ENCODE results near the gene ARSA. TPM values are rescaled to one million over a fixed set of nuclear protein-coding genes. Genes with fewer than 3 reads are reported as not detected.

The ARSA gene
- total RNA-seq, 4 donors from 2014 or later: 37.0 to 51.3 (median 42.2) TPM

DNA sequence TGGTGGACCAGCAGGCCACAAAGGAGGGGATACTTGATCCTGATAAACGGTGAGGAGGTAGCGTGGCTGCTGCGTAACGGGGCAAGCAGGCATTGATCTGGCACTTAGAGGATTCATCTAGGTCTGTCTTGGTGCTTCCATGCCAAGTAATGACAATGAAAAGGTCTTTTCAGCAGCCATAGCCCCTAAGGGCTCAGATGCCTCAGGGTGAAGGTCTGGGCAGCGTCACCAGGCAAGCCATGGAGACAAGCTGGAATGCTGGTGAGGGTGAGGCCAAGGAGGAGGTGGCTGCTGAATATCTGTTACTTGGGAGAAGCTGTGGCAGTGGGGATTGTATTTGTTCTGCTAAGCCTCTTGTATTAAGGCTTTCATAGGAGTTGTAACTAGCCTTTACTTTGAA is 40.5 kb downstream of the ARSA start:
- TF ChIP-seq, protein P1, sequence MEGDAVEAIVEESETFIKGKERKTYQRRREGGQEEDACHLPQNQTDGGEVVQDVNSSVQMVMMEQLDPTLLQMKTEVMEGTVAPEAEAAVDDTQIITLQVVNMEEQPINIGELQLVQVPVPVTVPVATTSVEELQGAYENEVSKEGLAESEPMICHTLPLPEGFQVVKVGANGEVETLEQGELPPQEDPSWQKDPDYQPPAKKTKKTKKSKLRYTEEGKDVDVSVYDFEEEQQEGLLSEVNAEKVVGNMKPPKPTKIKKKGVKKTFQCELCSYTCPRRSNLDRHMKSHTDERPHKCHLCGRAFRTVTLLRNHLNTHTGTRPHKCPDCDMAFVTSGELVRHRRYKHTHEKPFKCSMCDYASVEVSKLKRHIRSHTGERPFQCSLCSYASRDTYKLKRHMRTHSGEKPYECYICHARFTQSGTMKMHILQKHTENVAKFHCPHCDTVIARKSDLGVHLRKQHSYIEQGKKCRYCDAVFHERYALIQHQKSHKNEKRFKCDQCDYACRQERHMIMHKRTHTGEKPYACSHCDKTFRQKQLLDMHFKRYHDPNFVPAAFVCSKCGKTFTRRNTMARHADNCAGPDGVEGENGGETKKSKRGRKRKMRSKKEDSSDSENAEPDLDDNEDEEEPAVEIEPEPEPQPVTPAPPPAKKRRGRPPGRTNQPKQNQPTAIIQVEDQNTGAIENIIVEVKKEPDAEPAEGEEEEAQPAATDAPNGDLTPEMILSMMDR (IDR thresholded peaks at IDR 0.05): no peak
- TF ChIP-seq EP300 (IDR thresholded peaks at IDR 0.05): no peak
- no peak for TF ChIP-seq POLR2AphosphoS5 (IDR thresholded peaks at IDR 0.05)
- TF ChIP-seq POLR2A (IDR thresholded peaks at IDR 0.05): no peak
- 96% methylated on average over 5 of the region's 5 CpGs for WGBS
- Histone ChIP-seq H3K4me1 (peaks cover 8% of the 10 kb centered on the region), H3K27ac (no peak overlapping the region), H3K36me3 (no peaks in the 10 kb centered on the region), H3K27me3 (no peaks in the 10 kb centered on the region), H3K9me3 (no peaks in the 10 kb centered on the region), H3K4me3 (no peak overlapping the region)
- no peak for DNase-seq (ENCODE audit: low spot score in 2 of 2)

DNA sequence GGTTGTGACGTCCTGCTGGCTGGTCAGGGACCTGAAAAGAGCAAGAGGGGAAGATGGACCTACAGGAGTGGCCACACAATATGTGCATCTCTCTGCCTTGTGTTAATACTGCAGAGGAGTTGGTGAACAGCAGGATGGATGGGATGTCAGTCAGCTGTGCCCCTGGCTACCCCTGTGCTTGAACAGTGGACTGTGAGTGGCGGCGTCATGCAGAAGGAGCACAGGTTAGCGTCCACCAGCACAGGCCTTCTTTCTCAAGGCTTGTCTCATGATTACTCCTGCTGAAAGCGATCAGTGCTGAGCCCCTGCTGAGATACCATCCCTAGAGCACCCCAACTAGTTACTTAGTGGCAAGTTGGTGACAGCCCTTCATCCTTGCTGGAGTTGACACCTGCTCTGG is 41.5 kb downstream of the ARSA start:
- Histone ChIP-seq H3K27ac (no peak overlapping the region), H3K27me3 (no peaks in the 10 kb centered on the region), H3K9me3 (no peaks in the 10 kb centered on the region), H3K4me3 (no peak overlapping the region), H3K4me1 (peaks cover 18% of the 10 kb centered on the region), H3K36me3 (no peaks in the 10 kb centered on the region)
- TF ChIP-seq POLR2AphosphoS5 (IDR thresholded peaks at IDR 0.05) (no peak), EP300 (IDR thresholded peaks at IDR 0.05) (no peak), POLR2A (IDR thresholded peaks at IDR 0.05) (no peak)
- TF ChIP-seq, protein P1 (IDR thresholded peaks at IDR 0.05): no peak
- no CpG with 5 or more reads among the region's 5 CpGs for WGBS
- no peak for DNase-seq (ENCODE audit: low spot score in 2 of 2)

DNA sequence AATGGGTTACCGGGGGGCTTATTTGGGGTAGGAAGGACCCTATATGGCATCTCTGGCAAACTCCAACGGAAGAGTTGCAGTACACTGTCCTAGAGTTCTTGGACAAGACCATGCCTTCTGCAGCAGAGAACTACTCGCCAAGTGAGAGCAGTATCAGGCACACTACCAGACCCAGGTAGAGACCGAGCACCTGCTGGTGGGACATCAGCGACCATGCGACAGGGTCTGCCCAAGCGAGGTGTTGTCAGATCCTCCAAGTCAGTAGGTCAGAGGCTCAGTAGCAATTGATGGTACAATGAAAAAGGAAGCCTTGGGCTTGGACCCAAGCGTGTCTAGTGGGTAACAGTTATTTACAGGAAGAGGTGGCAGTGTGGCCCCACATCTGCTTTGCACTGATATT is 42.2 kb downstream of the ARSA start:
- Histone ChIP-seq H3K36me3 (no peaks in the 10 kb centered on the region), H3K4me3 (no peak overlapping the region), H3K9me3 (no peaks in the 10 kb centered on the region), H3K4me1 (peaks cover 21% of the 10 kb centered on the region), H3K27ac (no peak overlapping the region), H3K27me3 (no peaks in the 10 kb centered on the region)
- no peak for TF ChIP-seq POLR2AphosphoS5 (IDR thresholded peaks at IDR 0.05)
- TF ChIP-seq, protein P1 (IDR thresholded peaks at IDR 0.05): no peak
- TF ChIP-seq EP300 (IDR thresholded peaks at IDR 0.05): no peak
- TF ChIP-seq POLR2A (IDR thresholded peaks at IDR 0.05): no peak
- DNase-seq (ENCODE audit: low spot score in 2 of 2): peak in 1 of 2 donors; percentile 42
- 89% methylated on average over 8 of the region's 8 CpGs for WGBS

- H3K27ac ChIP-seq: no peak overlapping the region
- TF ChIP-seq EP300 (IDR thresholded peaks at IDR 0.05): no peak
- no peak for TF ChIP-seq POLR2AphosphoS5 (IDR thresholded peaks at IDR 0.05)
- TF ChIP-seq, protein P1 (IDR thresholded peaks at IDR 0.05): no peak
- TF ChIP-seq POLR2A (IDR thresholded peaks at IDR 0.05): no peak
- H3K9me3 ChIP-seq: no peaks in the 10 kb centered on the region
- peaks cover 21% of the 10 kb centered on the region for H3K4me1 ChIP-seq
- WGBS: 92% methylated on average over 3 of the region's 3 CpGs
- peak in 1 of 2 donors; percentile 14 for DNase-seq (ENCODE audit: low spot score in 2 of 2)
- H3K4me3 ChIP-seq: no peak overlapping the region
- H3K36me3 ChIP-seq: peaks cover under 1% of the 10 kb centered on the region
- H3K27me3 ChIP-seq: no peaks in the 10 kb centered on the region
Observed at GRCh38 chr22:50585238-50585637, 42.7 kb downstream of the ARSA start.

DNA sequence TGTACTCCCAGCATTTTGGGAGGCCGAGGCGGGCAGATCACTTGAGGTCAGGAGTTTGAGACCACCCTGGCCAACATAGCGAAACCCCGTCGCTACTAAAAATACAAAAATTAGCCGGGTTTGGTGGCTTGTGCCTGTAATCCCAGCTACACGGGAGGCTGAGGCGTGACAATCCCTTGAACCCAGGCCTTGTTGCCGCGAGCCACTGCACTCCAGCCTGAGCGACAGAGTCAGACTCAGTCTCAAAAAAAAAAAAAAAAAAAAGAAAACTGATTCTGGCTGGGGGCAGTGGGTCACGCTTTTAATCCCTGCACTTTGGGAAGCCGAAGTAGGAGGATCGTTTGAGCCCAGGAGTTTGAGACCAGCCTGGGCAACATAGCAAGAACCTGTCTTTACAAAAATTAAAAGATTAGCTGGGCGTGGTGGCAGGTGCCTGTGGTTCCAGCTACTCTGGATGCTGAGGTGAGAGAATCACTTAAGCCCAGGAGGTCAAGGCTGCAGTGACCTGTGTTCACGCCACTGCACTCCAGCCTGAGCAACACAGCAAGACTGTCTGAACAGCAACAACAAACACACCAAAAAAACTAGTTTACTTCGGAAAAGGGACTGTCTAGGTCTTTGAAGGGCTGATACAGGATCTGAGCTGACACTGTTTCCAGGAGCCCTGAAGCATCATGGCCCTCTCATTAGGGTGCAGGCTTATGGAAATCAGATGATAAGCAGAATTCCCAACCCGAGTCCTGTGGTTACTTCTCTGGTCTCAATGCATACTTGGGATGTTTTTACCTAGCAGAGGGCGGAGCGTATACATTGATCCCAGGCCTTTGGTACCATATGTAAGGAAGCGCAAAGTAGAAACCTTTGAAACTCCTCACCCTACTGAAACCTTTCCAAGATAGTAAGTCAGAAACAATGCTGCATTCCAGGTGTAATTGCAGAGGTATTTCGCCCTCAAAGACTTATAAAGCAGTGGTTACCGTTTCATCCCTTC is 43.6 kb downstream of the ARSA start:
- 93% methylated on average over 23 of the region's 23 CpGs for WGBS
- peak in 1 of 2 donors; percentile 54 for DNase-seq (ENCODE audit: low spot score in 2 of 2)
- H3K27ac ChIP-seq: no peak overlapping the region
- H3K4me1 ChIP-seq: peaks cover 21% of the 10 kb centered on the region
- no peaks in the 10 kb centered on the region for H3K9me3 ChIP-seq
- H3K36me3 ChIP-seq: peaks cover 6% of the 10 kb centered on the region
- no peak for TF ChIP-seq EP300 (IDR thresholded peaks at IDR 0.05)
- TF ChIP-seq POLR2AphosphoS5 (IDR thresholded peaks at IDR 0.05): no peak
- TF ChIP-seq, protein P1 (IDR thresholded peaks at IDR 0.05): no peak
- no peak for TF ChIP-seq POLR2A (IDR thresholded peaks at IDR 0.05)
- H3K4me3 ChIP-seq: no peak overlapping the region
- no peaks in the 10 kb centered on the region for H3K27me3 ChIP-seq
